BLaER1 treated with 17β-estradiol and CSF1 and Interleukin-3, amounts not matched to agents 10 nM and 100 nM (cell line): ENCODE data around the gene CHID1.

Source experiments
- H3K27ac ChIP-seq, 11 experiments: shearing (Covaris generic); formaldehyde crosslinking; 2 replicates each; pipeline ENCODE4 v1.8.1; 2022
- H3K27me3 ChIP-seq, 11 experiments: shearing (Covaris generic); formaldehyde crosslinking; 2 replicates each; pipeline ENCODE4 v1.8.1; 2022
- H3K36me3 ChIP-seq, 11 experiments: shearing (Covaris generic); formaldehyde crosslinking; 2 replicates each; pipeline ENCODE4 v1.8.1; 2022
- H3K4me1 ChIP-seq, 10 experiments: shearing (Covaris generic); formaldehyde crosslinking; 2 replicates each; pipeline ENCODE4 v1.8.1; 2022
- H3K4me2 ChIP-seq, 11 experiments: shearing (Covaris generic); formaldehyde crosslinking; 2 replicates each; pipeline ENCODE4 v1.8.1; 2022
- H3K4me3 ChIP-seq, 10 experiments: shearing (Covaris generic); formaldehyde crosslinking; 2 replicates each; pipeline ENCODE4 v1.8.1; 2022
- H3K9ac ChIP-seq, 11 experiments: shearing (Covaris generic); formaldehyde crosslinking; 2 replicates each; pipeline ENCODE4 v1.8.1; 2022
- H3K9me3 ChIP-seq, 11 experiments: shearing (Covaris generic); formaldehyde crosslinking; replicated peaks in 1 of 11; 2 replicates each; pipeline ENCODE4 v1.8.1; 2022
- H4K20me1 ChIP-seq, 11 experiments: shearing (Covaris generic); formaldehyde crosslinking; 2 replicates each; pipeline ENCODE4 v1.8.1; 2022
- Cebpa-rat ChIP-seq, 11 experiments: shearing (Covaris generic); IDR thresholded peaks; 2 replicates each; pipeline ENCODE4 v1.8.1; 2022

Gene CHID1

DNA sequence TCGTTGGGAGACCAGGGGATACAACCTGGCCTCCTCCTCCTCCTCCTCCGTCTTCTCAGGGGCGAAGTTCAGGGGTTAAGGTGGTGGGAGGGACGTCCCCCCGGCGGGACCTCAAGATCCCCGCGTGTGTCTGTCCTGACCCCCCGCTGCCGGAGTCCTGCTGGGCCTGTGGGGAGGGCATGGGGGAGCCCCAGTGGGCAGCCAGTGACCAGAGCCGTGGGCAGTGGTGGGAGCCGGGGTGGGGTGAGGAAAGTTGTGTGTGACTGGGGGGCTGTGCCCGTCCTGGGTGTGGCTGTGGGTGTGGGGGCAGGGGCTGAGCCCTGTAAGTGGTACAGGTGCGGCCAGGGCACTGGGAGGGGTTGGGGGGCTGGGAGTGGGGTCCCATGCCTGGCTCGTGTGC is 57.8 kb downstream of the CHID1 start:
- Histone ChIP-seq H4K20me1 (peaks cover 51 to 100% (median 79%) of the 10 kb centered on the region in 11 experiments), H3K4me3 (no peak overlapping the region)

GRCh38 chr11:850775-851763 is 59.5 kb downstream of the CHID1 start:
- Histone ChIP-seq H3K36me3 (peaks cover 0 to 43% (median 0%) of the 10 kb centered on the region in 11 experiments; a peak in 4 of 22 replicates), H3K27ac (no peak overlapping the region), H3K4me1 (peaks cover 25 to 86% (median 66%) of the 10 kb centered on the region in 10 experiments), H3K27me3 (peaks cover 0 to 18% (median 0%) of the 10 kb centered on the region in 11 experiments; a peak in 10 of 22 replicates), H4K20me1 (peaks cover 58 to 99% (median 75%) of the 10 kb centered on the region in 11 experiments), H3K9me3 (no peaks in the 10 kb centered on the region), H3K4me3 (no peak overlapping the region; a peak in 1 of 20 replicates), H3K4me2 (peak overlapping the region in 9 of 11 experiments; percentile 24 to 99 (median 97); a peak in 13 of 22 replicates), H3K9ac (no peak overlapping the region)
- no peak for TF ChIP-seq Cebpa-rat (IDR thresholded peaks at IDR 0.05)

More for the DNA sequence above, 57.8 kb downstream of the CHID1 start:
- H3K4me1 ChIP-seq: peaks cover 16 to 89% (median 69%) of the 10 kb centered on the region in 10 experiments
- H3K9ac ChIP-seq: peak overlapping the region in 2 of 11 experiments; percentile 8 to 26; a peak in 4 of 22 replicates
- H3K9me3 ChIP-seq: no peaks in the 10 kb centered on the region
- peaks cover 0 to 18% (median 0%) of the 10 kb centered on the region in 11 experiments; a peak in 10 of 22 replicates for H3K27me3 ChIP-seq
- no peak overlapping the region for H3K27ac ChIP-seq
- H3K4me2 ChIP-seq: peak overlapping the region in 6 of 11 experiments; percentile 32 to 54 (median 50); a peak in 7 of 22 replicates
- H3K36me3 ChIP-seq: peaks cover 0 to 49% (median 0%) of the 10 kb centered on the region in 11 experiments; a peak in 4 of 22 replicates
- TF ChIP-seq Cebpa-rat (IDR thresholded peaks at IDR 0.05): no peak

- H3K36me3 ChIP-seq: peaks cover 0 to 34% (median 0%) of the 10 kb centered on the region in 11 experiments; a peak in 4 of 22 replicates
- no peaks in the 10 kb centered on the region for H3K9me3 ChIP-seq
- H3K9ac ChIP-seq: peak overlapping the region in 10 of 11 experiments; percentile 45 to 73 (median 56); a peak in 13 of 22 replicates
- H3K27ac ChIP-seq: no peak overlapping the region
- H3K4me1 ChIP-seq: peaks cover 34 to 89% (median 73%) of the 10 kb centered on the region in 10 experiments
- H3K4me2 ChIP-seq: peak overlapping the region; percentile 87 to 99 (median 97)
- TF ChIP-seq Cebpa-rat (IDR thresholded peaks at IDR 0.05): no peak
- peaks cover 60 to 99% (median 75%) of the 10 kb centered on the region in 11 experiments for H4K20me1 ChIP-seq
- H3K27me3 ChIP-seq: peaks cover 0 to 18% (median 0%) of the 10 kb centered on the region in 11 experiments; a peak in 10 of 22 replicates
- peak overlapping the region; percentile 43 to 73 (median 62); a peak in 19 of 20 replicates for H3K4me3 ChIP-seq
These were observed 60.4 kb downstream of the CHID1 start for GRCh38 chr11:849951-850774.

- Histone ChIP-seq H3K36me3 (peaks cover 0 to 25% (median 0%) of the 10 kb centered on the region in 11 experiments; a peak in 4 of 22 replicates), H3K9ac (peak overlapping the region; percentile 15 to 73 (median 55); a peak in 18 of 22 replicates), H4K20me1 (peaks cover 57 to 95% (median 70%) of the 10 kb centered on the region in 11 experiments), H3K9me3 (no peaks in the 10 kb centered on the region), H3K27me3 (peaks cover 0 to 18% (median 0%) of the 10 kb centered on the region in 11 experiments; a peak in 10 of 22 replicates), H3K4me2 (peak overlapping the region; percentile 87 to 99 (median 97)), H3K4me1 (peaks cover 41 to 88% (median 77%) of the 10 kb centered on the region in 10 experiments), H3K27ac (no peak overlapping the region), H3K4me3 (peak overlapping the region; percentile 43 to 73 (median 62))
- no peak for TF ChIP-seq Cebpa-rat (IDR thresholded peaks at IDR 0.05)
These were observed 61.3 kb downstream of the CHID1 start for GRCh38 chr11:849104-849824.

GRCh38 chr11:848380-848931 is 62.2 kb downstream of the CHID1 start:
- H3K27ac ChIP-seq: no peak overlapping the region
- peaks cover 0 to 18% (median 0%) of the 10 kb centered on the region in 11 experiments; a peak in 10 of 22 replicates for H3K27me3 ChIP-seq
- peak overlapping the region in 6 of 11 experiments; percentile 40 to 72 (median 61); a peak in 10 of 22 replicates for H3K9ac ChIP-seq
- peaks cover 49 to 87% (median 78%) of the 10 kb centered on the region in 10 experiments for H3K4me1 ChIP-seq
- peaks cover 0 to 18% (median 0%) of the 10 kb centered on the region in 11 experiments; a peak in 4 of 22 replicates for H3K36me3 ChIP-seq
- H4K20me1 ChIP-seq: peaks cover 52 to 87% (median 63%) of the 10 kb centered on the region in 11 experiments; a peak in 21 of 22 replicates
- H3K4me2 ChIP-seq: peak overlapping the region; percentile 87 to 99 (median 97)
- peak overlapping the region in 8 of 10 experiments; percentile 43 to 73 (median 62); a peak in 11 of 20 replicates for H3K4me3 ChIP-seq
- TF ChIP-seq Cebpa-rat (IDR thresholded peaks at IDR 0.05): no peak
- H3K9me3 ChIP-seq: no peaks in the 10 kb centered on the region

- Histone ChIP-seq H3K27me3 (peaks cover 0 to 18% (median 0%) of the 10 kb centered on the region in 11 experiments; a peak in 10 of 22 replicates), H3K4me2 (peak overlapping the region; percentile 87 to 99 (median 97)), H3K4me1 (peaks cover 51 to 83% (median 76%) of the 10 kb centered on the region in 10 experiments), H4K20me1 (peaks cover 52 to 81% (median 63%) of the 10 kb centered on the region in 11 experiments; a peak in 21 of 22 replicates), H3K36me3 (peaks cover 0 to 18% (median 0%) of the 10 kb centered on the region in 11 experiments; a peak in 4 of 22 replicates), H3K9me3 (no peaks in the 10 kb centered on the region), H3K9ac (peak overlapping the region in 4 of 11 experiments; percentile 29 to 67 (median 43); a peak in 5 of 22 replicates), H3K4me3 (peak overlapping the region in 1 of 10 experiments; percentile 43; a peak in 1 of 20 replicates), H3K27ac (no peak overlapping the region)
- TF ChIP-seq Cebpa-rat (IDR thresholded peaks at IDR 0.05): no peak
These were observed 62.7 kb downstream of the CHID1 start for GRCh38 chr11:847876-848275.
